WTC11 (cell line): ENCODE results near the gene SPEF1. TPM values are rescaled to one million over a fixed set of nuclear protein-coding genes. Genes with fewer than 3 reads are reported as not detected.

Source experiments
- ATAC-seq: fragments of 200-7000 bp; cut with Tn5 transposase; 2 replicates; pipeline ENCODE4 v1.10.0; 2021; ENCODE audit warnings: mild to moderate bottlenecking, moderate library complexity
- CTCF ChIA-PET: fragments of 300-600 bp; sonication (Branson Sonifier 250); formaldehyde crosslinking; loops from one replicate; lab custom pipeline; 2021; ENCODE audit warnings: antibody characterized with exemption; lab: Charles Lee
- POLR2A ChIA-PET: fragments of 350-600 bp; sonication (Branson Sonifier 250); formaldehyde crosslinking; loops from one replicate; lab custom pipeline; 2021; ENCODE audit warnings: antibody characterized with exemption; lab: Charles Lee
- DNase-seq: peaks from one replicate; pipeline ENCODE4 v3.0.0; 2021; ENCODE audit warnings: low spot score
- H3K27ac Mint-ChIP-seq: 2 replicates; pipeline ENCODE4 v1.8.0; 2021; ENCODE audit warnings: mixed read lengths
- H3K27me3 Mint-ChIP-seq: 2 replicates; pipeline ENCODE4 v1.8.0; 2021; ENCODE audit warnings: low read depth, mild to moderate bottlenecking, moderate library complexity, mixed read lengths
- H3K36me3 Mint-ChIP-seq: 2 replicates; pipeline ENCODE4 v1.8.0; 2021; ENCODE audit warnings: mixed read lengths
- H3K4me1 Mint-ChIP-seq: 2 replicates; pipeline ENCODE4 v1.8.0; 2022; ENCODE audit warnings: mixed read lengths
- H3K4me3 Mint-ChIP-seq: 2 replicates; pipeline ENCODE4 v1.8.0; 2021; ENCODE audit warnings: mild to moderate bottlenecking, moderate library complexity, mixed read lengths
- H3K9me3 Mint-ChIP-seq: 2 replicates; pipeline ENCODE4 v1.8.0; 2021; ENCODE audit warnings: mixed read lengths
- ATF1 ChIP-seq: sonication (generic); formaldehyde crosslinking; IDR thresholded peaks from 2 replicates; pipeline ENCODE4 v1.8.1; 2023; ENCODE audit warnings: mild to moderate bottlenecking, moderate library complexity, missing genetic modification reagents
- FOXJ3 ChIP-seq: sonication (generic); formaldehyde crosslinking; IDR thresholded peaks from 2 replicates; pipeline ENCODE4 v1.9.0; 2021; ENCODE audit warnings: missing genetic modification reagents, mild to moderate bottlenecking, borderline replicate concordance
- GTF2I ChIP-seq: fragments of 250-450 bp; sonication (Bioruptor Pico); conservative IDR thresholded peaks from 2 replicates; pipeline ENCODE4 v1.4.0; 2021; ENCODE audit warnings: mild to moderate bottlenecking
- HMGA2 ChIP-seq: fragments of 250-450 bp; sonication (Bioruptor Pico); IDR thresholded peaks from 2 replicates; pipeline ENCODE4 v1.4.0; 2021; ENCODE audit warnings: mild to moderate bottlenecking, moderate library complexity
- JAZF1 ChIP-seq: fragments of 250-450 bp; sonication (Bioruptor Pico); IDR thresholded peaks from 2 replicates; pipeline ENCODE4 v1.9.0; 2021; ENCODE audit warnings: moderate library complexity, mild to moderate bottlenecking, inconsistent platforms
- NFE2L1 ChIP-seq: sonication (generic); formaldehyde crosslinking; IDR thresholded peaks from 2 replicates; pipeline ENCODE4 v1.8.1; 2023; ENCODE audit warnings: missing genetic modification reagents
- NR1H2 ChIP-seq: sonication (generic); formaldehyde crosslinking; IDR thresholded peaks from 2 replicates; pipeline ENCODE4 v1.9.0; 2021; ENCODE audit warnings: mild to moderate bottlenecking, moderate library complexity, missing genetic modification reagents
- NR2C2 ChIP-seq: sonication (generic); formaldehyde crosslinking; IDR thresholded peaks from 2 replicates; pipeline ENCODE4 v1.8.0; 2022; ENCODE audit warnings: mild to moderate bottlenecking, missing genetic modification reagents
- PRRX2 ChIP-seq: fragments of 250-450 bp; sonication (Bioruptor Pico); IDR thresholded peaks from 2 replicates; pipeline ENCODE4 v1.8.0; 2021; ENCODE audit warnings: mild to moderate bottlenecking
- RORB ChIP-seq: fragments of 250-450 bp; sonication (Bioruptor Pico); IDR thresholded peaks from 2 replicates; pipeline ENCODE4 v1.9.0; 2021; ENCODE audit warnings: mild to moderate bottlenecking
- SMAD4 ChIP-seq: sonication (generic); formaldehyde crosslinking; IDR thresholded peaks from 2 replicates; pipeline ENCODE4 v1.8.0; 2022; ENCODE audit warnings: mild to moderate bottlenecking, missing genetic modification reagents
- TEAD1 ChIP-seq: sonication (generic); formaldehyde crosslinking; IDR thresholded peaks from 2 replicates; pipeline ENCODE4 v1.8.0; 2022; ENCODE audit warnings: mild to moderate bottlenecking, missing genetic modification reagents
- ZNF232 ChIP-seq: sonication (generic); formaldehyde crosslinking; IDR thresholded peaks from 2 replicates; pipeline ENCODE4 v1.8.0; 2022; ENCODE audit warnings: mild to moderate bottlenecking, missing genetic modification reagents
- ZNF317 ChIP-seq: sonication (generic); formaldehyde crosslinking; IDR thresholded peaks from 2 replicates; pipeline ENCODE4 v1.8.1; 2023; ENCODE audit warnings: low read depth, mild to moderate bottlenecking, moderate library complexity, missing genetic modification reagents, borderline replicate concordance
- ZNF671 ChIP-seq: fragments of 250-450 bp; sonication (Bioruptor Pico); IDR thresholded peaks from 2 replicates; pipeline ENCODE4 v1.8.0; 2021; ENCODE audit warnings: mild to moderate bottlenecking
- total RNA-seq: library from RNA; stranded (reverse); gene quantifications from 3 replicates; pipeline ENCODE4 v1.2.3, GENCODE V29; 2021
- TF ChIP-seq, protein P1 (sequence below): sonication (generic); formaldehyde crosslinking; IDR thresholded peaks from 2 replicates; pipeline ENCODE4 v1.8.1; 2023; ENCODE audit warnings: mild to moderate bottlenecking, missing genetic modification reagents
- TF ChIP-seq, protein P2 (sequence below): fragments of 250-450 bp; sonication (Bioruptor Pico); IDR thresholded peaks from 2 replicates; pipeline ENCODE4 v1.9.0; 2021; ENCODE audit warnings: mild to moderate bottlenecking, borderline replicate concordance
- TF ChIP-seq, protein P3 (sequence below): sonication (generic); formaldehyde crosslinking; IDR thresholded peaks from 2 replicates; pipeline ENCODE4 v1.8.1; 2023; ENCODE audit warnings: mild to moderate bottlenecking, missing genetic modification reagents
- TF ChIP-seq, protein P4 (sequence below): sonication (generic); formaldehyde crosslinking; IDR thresholded peaks from 2 replicates; pipeline ENCODE4 v1.8.0; 2023; ENCODE audit warnings: missing genetic modification reagents, mild to moderate bottlenecking, borderline replicate concordance
- TF ChIP-seq, protein P5 (sequence below): sonication (generic); formaldehyde crosslinking; conservative IDR thresholded peaks from 2 replicates; pipeline ENCODE4 v1.8.1; 2022; ENCODE audit warnings: mild to moderate bottlenecking, missing genetic modification reagents

SPEF1 gene
- total RNA-seq, 1 experiment from 2014 or later: 0.72 TPM

DNA sequence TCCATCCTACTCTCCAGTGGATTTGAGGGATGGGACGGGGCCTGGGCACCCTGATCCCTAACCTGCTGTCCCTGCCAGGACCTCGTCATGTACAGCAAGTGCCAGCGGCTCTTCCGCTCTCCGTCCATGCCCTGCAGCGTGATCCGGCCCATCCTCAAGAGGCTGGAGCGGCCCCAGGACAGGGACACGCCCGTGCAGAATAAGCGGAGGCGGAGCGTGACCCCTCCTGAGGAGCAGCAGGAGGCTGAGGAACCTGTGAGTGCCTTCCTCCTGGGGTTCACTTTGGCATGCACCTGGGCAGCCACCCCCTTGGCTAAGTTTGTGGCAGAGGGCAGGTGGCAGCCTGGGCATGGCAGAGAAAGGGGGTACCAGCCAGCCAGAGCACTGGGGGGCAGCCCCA lies 20.6 kb upstream of the SPEF1 start:
- Mint-ChIP-seq H3K27me3 (no peaks in the 10 kb centered on the region), H3K27ac (no peak overlapping the region), H3K4me3 (no peak overlapping the region), H3K9me3 (no peaks in the 10 kb centered on the region), H3K4me1 (peaks cover 49% of the 10 kb centered on the region), H3K36me3 (peaks cover 49% of the 10 kb centered on the region)
- ChIA-PET POLR2A (no interaction called here), CTCF (interaction anchor here (3.9 kb wide), 1 partner anchor 18 kb away, joined by 79 read pairs; the partner anchor contains the start of gene AP5S1)
- ATAC-seq (no peak), DNase-seq (no peak)
- no peak for TF ChIP-seq GTF2I
- no peak for TF ChIP-seq ATF1 (CRISPR knock-in tag)
- TF ChIP-seq NR2C2 (CRISPR knock-in tag): no peak
- TF ChIP-seq, protein P1, sequence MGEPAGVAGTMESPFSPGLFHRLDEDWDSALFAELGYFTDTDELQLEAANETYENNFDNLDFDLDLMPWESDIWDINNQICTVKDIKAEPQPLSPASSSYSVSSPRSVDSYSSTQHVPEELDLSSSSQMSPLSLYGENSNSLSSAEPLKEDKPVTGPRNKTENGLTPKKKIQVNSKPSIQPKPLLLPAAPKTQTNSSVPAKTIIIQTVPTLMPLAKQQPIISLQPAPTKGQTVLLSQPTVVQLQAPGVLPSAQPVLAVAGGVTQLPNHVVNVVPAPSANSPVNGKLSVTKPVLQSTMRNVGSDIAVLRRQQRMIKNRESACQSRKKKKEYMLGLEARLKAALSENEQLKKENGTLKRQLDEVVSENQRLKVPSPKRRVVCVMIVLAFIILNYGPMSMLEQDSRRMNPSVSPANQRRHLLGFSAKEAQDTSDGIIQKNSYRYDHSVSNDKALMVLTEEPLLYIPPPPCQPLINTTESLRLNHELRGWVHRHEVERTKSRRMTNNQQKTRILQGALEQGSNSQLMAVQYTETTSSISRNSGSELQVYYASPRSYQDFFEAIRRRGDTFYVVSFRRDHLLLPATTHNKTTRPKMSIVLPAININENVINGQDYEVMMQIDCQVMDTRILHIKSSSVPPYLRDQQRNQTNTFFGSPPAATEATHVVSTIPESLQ: no peak
- TF ChIP-seq ZNF317 (CRISPR knock-in tag): no peak
- no peak for TF ChIP-seq FOXJ3 (CRISPR knock-in tag)
- TF ChIP-seq PRRX2 (CRISPR knock-in tag): no peak
- TF ChIP-seq, protein P2, sequence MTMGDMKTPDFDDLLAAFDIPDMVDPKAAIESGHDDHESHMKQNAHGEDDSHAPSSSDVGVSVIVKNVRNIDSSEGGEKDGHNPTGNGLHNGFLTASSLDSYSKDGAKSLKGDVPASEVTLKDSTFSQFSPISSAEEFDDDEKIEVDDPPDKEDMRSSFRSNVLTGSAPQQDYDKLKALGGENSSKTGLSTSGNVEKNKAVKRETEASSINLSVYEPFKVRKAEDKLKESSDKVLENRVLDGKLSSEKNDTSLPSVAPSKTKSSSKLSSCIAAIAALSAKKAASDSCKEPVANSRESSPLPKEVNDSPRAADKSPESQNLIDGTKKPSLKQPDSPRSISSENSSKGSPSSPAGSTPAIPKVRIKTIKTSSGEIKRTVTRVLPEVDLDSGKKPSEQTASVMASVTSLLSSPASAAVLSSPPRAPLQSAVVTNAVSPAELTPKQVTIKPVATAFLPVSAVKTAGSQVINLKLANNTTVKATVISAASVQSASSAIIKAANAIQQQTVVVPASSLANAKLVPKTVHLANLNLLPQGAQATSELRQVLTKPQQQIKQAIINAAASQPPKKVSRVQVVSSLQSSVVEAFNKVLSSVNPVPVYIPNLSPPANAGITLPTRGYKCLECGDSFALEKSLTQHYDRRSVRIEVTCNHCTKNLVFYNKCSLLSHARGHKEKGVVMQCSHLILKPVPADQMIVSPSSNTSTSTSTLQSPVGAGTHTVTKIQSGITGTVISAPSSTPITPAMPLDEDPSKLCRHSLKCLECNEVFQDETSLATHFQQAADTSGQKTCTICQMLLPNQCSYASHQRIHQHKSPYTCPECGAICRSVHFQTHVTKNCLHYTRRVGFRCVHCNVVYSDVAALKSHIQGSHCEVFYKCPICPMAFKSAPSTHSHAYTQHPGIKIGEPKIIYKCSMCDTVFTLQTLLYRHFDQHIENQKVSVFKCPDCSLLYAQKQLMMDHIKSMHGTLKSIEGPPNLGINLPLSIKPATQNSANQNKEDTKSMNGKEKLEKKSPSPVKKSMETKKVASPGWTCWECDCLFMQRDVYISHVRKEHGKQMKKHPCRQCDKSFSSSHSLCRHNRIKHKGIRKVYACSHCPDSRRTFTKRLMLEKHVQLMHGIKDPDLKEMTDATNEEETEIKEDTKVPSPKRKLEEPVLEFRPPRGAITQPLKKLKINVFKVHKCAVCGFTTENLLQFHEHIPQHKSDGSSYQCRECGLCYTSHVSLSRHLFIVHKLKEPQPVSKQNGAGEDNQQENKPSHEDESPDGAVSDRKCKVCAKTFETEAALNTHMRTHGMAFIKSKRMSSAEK (CRISPR knock-in tag): no peak
- TF ChIP-seq JAZF1 (CRISPR knock-in tag): no peak
- TF ChIP-seq TEAD1 (CRISPR knock-in tag): no peak
- no peak for TF ChIP-seq NR1H2 (CRISPR knock-in tag)

DNA sequence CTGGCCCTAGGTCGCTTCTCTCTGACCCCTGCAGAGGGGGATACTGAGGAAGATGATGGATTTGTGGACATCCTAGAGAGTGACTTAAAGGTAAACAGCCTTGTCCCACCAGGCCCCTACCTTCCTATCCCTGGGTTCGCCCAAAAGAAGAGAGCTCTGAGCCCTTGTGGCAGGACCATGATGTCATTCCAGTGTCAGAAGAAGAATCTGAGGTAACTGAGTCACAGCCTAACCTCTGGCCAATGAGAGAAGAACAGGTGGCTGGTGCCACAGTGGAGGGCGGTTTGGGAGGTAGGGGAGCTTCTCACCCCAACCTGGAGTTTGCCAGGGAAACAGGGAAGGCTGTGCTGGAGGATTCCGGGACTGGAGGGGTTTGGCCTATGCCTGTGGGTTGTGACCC lies 20.1 kb upstream of the SPEF1 start:
- Mint-ChIP-seq H3K27ac (no peak overlapping the region), H3K4me1 (peaks cover 49% of the 10 kb centered on the region), H3K36me3 (peaks cover 49% of the 10 kb centered on the region), H3K9me3 (no peaks in the 10 kb centered on the region), H3K27me3 (no peaks in the 10 kb centered on the region), H3K4me3 (no peak overlapping the region)
- no peak for DNase-seq
- POLR2A ChIA-PET: interaction anchor here (1.3 kb wide), 1 partner anchor 66 kb away, joined by 7 read pairs; no protein-coding TSS in a partner anchor
- no peak for TF ChIP-seq ZNF671
- CTCF ChIA-PET: interaction anchor here (0.6 to 3.9 kb wide), 5 partner anchors 9 to 53 kb away, joined by 4 to 79 read pairs (median 6); partner anchors contain the start of genes AP5S1 and CENPB
- ATAC-seq: no peak

DNA sequence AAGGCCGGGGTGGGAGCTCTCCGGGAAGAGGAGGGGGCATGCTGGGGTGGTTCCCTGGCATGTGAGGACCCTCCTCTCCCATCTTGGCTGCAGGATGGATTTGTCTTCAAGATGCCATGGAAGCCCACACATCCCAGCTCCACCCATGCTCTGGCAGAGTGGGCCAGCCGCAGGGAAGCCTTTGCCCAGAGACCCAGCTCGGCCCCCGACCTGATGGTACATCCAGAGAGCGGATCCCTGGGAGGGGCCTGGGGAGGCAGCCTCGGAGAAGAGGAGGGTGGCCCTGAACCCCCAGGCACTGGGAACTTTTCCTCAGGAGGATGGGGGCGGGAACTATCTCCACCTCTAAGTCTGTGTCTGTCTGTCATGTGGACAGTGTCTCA lies 19.6 kb upstream of the SPEF1 start:
- Mint-ChIP-seq H3K4me1 (peaks cover 46% of the 10 kb centered on the region), H3K9me3 (no peaks in the 10 kb centered on the region), H3K27ac (no peak overlapping the region; the same call in 1 of the 2 replicates), H3K4me3 (no peak overlapping the region), H3K27me3 (no peaks in the 10 kb centered on the region), H3K36me3 (peaks cover 46% of the 10 kb centered on the region)
- DNase-seq (no peak), ATAC-seq (no peak)
- ChIA-PET CTCF (interaction anchor here (0.6 to 3.9 kb wide), 10 partner anchors 10 to 271 kb away, joined by 3 to 79 read pairs (median 5); partner anchors contain the start of genes AP5S1, CENPB and SPEF1), POLR2A (interaction anchor here (0.8 to 2.1 kb wide), 3 partner anchors 18 to 67 kb away, joined by 4 to 8 read pairs (median 7); partner anchors contain the start of gene AP5S1)
- TF ChIP-seq RORB (CRISPR knock-in tag) (no peak), ZNF232 (CRISPR knock-in tag) (no peak), SMAD4 (CRISPR knock-in tag) (no peak), ZNF317 (CRISPR knock-in tag) (no peak), HMGA2 (CRISPR knock-in tag) (no peak), NR1H2 (CRISPR knock-in tag) (no peak), NFE2L1 (CRISPR knock-in tag) (no peak)
- TF ChIP-seq, protein P3, sequence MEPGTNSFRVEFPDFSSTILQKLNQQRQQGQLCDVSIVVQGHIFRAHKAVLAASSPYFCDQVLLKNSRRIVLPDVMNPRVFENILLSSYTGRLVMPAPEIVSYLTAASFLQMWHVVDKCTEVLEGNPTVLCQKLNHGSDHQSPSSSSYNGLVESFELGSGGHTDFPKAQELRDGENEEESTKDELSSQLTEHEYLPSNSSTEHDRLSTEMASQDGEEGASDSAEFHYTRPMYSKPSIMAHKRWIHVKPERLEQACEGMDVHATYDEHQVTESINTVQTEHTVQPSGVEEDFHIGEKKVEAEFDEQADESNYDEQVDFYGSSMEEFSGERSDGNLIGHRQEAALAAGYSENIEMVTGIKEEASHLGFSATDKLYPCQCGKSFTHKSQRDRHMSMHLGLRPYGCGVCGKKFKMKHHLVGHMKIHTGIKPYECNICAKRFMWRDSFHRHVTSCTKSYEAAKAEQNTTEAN (CRISPR knock-in tag): no peak
- TF ChIP-seq, protein P4, sequence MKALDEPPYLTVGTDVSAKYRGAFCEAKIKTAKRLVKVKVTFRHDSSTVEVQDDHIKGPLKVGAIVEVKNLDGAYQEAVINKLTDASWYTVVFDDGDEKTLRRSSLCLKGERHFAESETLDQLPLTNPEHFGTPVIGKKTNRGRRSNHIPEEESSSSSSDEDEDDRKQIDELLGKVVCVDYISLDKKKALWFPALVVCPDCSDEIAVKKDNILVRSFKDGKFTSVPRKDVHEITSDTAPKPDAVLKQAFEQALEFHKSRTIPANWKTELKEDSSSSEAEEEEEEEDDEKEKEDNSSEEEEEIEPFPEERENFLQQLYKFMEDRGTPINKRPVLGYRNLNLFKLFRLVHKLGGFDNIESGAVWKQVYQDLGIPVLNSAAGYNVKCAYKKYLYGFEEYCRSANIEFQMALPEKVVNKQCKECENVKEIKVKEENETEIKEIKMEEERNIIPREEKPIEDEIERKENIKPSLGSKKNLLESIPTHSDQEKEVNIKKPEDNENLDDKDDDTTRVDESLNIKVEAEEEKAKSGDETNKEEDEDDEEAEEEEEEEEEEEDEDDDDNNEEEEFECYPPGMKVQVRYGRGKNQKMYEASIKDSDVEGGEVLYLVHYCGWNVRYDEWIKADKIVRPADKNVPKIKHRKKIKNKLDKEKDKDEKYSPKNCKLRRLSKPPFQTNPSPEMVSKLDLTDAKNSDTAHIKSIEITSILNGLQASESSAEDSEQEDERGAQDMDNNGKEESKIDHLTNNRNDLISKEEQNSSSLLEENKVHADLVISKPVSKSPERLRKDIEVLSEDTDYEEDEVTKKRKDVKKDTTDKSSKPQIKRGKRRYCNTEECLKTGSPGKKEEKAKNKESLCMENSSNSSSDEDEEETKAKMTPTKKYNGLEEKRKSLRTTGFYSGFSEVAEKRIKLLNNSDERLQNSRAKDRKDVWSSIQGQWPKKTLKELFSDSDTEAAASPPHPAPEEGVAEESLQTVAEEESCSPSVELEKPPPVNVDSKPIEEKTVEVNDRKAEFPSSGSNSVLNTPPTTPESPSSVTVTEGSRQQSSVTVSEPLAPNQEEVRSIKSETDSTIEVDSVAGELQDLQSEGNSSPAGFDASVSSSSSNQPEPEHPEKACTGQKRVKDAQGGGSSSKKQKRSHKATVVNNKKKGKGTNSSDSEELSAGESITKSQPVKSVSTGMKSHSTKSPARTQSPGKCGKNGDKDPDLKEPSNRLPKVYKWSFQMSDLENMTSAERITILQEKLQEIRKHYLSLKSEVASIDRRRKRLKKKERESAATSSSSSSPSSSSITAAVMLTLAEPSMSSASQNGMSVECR (CRISPR knock-in tag): no peak
- TF ChIP-seq, protein P5, sequence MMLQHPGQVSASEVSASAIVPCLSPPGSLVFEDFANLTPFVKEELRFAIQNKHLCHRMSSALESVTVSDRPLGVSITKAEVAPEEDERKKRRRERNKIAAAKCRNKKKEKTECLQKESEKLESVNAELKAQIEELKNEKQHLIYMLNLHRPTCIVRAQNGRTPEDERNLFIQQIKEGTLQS (CRISPR knock-in tag): no peak
